ENCODE results near the gene HMCN2.
"Not testable (repeated sequence)": the region's sequence is repeated elsewhere in the genome, so short reads cannot be mapped to it uniquely, and the experiment has no call there.

The HMCN2 gene

GRCh38 chr9:130393681-130394071, 128.1 kb downstream of the HMCN2 start:
- Histone ChIP-seq H3K4me2 (ENCODE audit: low read length) (no peak overlapping the region), H3K9ac (ENCODE audit: low read depth, low read length) (no peak overlapping the region), H3K4me3 (ENCODE audit: low read length) (no peak overlapping the region), H3K27me3 (ENCODE audit: control insufficient read depth, insufficient read depth, low read length) (peaks cover 12% of the 10 kb centered on the region), H3K4me1 (ENCODE audit: control insufficient read depth, insufficient read depth, low read length) (peaks cover 8% of the 10 kb centered on the region), H3K36me3 (ENCODE audit: insufficient read depth, low read length) (no peaks in the 10 kb centered on the region), H3K9me3 (replicated peaks; ENCODE audit: low read length) (no peaks in the 10 kb centered on the region)

GRCh38 chr9:130394320-130394719, 128.8 kb downstream of the HMCN2 start:
- H3K4me1 ChIP-seq (ENCODE audit: control insufficient read depth, insufficient read depth, low read length) = peaks cover 8% of the 10 kb centered on the region
- H3K36me3 ChIP-seq (ENCODE audit: insufficient read depth, low read length) = no peaks in the 10 kb centered on the region
- H3K9me3 ChIP-seq (replicated peaks; ENCODE audit: low read length) = no peaks in the 10 kb centered on the region
- H3K4me3 ChIP-seq (ENCODE audit: low read length) = no peak overlapping the region
- H3K27me3 ChIP-seq (ENCODE audit: control insufficient read depth, insufficient read depth, low read length) = peaks cover 6% of the 10 kb centered on the region
- no peak overlapping the region for H3K4me2 ChIP-seq (ENCODE audit: low read length)
- H3K9ac ChIP-seq (ENCODE audit: low read depth, low read length) = no peak overlapping the region

GRCh38 chr9:130394814-130395470, 129.4 kb downstream of the HMCN2 start:
- peaks cover 7% of the 10 kb centered on the region for H3K27me3 ChIP-seq (ENCODE audit: control insufficient read depth, insufficient read depth, low read length)
- H3K36me3 ChIP-seq (ENCODE audit: insufficient read depth, low read length) = no peaks in the 10 kb centered on the region
- H3K9me3 ChIP-seq (replicated peaks; ENCODE audit: low read length) = no peaks in the 10 kb centered on the region
- H3K4me2 ChIP-seq (ENCODE audit: low read length) = no peak overlapping the region
- H3K9ac ChIP-seq (ENCODE audit: low read depth, low read length) = no peak overlapping the region
- peaks cover 8% of the 10 kb centered on the region for H3K4me1 ChIP-seq (ENCODE audit: control insufficient read depth, insufficient read depth, low read length)
- H3K4me3 ChIP-seq (ENCODE audit: low read length) = no peak overlapping the region

- Histone ChIP-seq H3K9me3 (replicated peaks; ENCODE audit: low read length) (no peaks in the 10 kb centered on the region), H3K4me1 (ENCODE audit: control insufficient read depth, insufficient read depth, low read length) (peaks cover 8% of the 10 kb centered on the region), H3K4me3 (ENCODE audit: low read length) (no peak overlapping the region), H3K27me3 (ENCODE audit: control insufficient read depth, insufficient read depth, low read length) (peaks cover 15% of the 10 kb centered on the region), H3K36me3 (ENCODE audit: insufficient read depth, low read length) (no peaks in the 10 kb centered on the region), H3K4me2 (ENCODE audit: low read length) (no peak overlapping the region), H3K9ac (ENCODE audit: low read depth, low read length) (no peak overlapping the region)
These were observed 130.4 kb downstream of the HMCN2 start for GRCh38 chr9:130395810-130396435.

- no peak overlapping the region for H3K4me3 ChIP-seq (ENCODE audit: low read length)
- peaks cover 15% of the 10 kb centered on the region for H3K27me3 ChIP-seq (ENCODE audit: control insufficient read depth, insufficient read depth, low read length)
- no peaks in the 10 kb centered on the region for H3K9me3 ChIP-seq (replicated peaks; ENCODE audit: low read length)
- H3K4me2 ChIP-seq (ENCODE audit: low read length) = no peak overlapping the region
- H3K4me1 ChIP-seq (ENCODE audit: control insufficient read depth, insufficient read depth, low read length) = peaks cover 8% of the 10 kb centered on the region
- H3K36me3 ChIP-seq (ENCODE audit: insufficient read depth, low read length) = no peaks in the 10 kb centered on the region
- H3K9ac ChIP-seq (ENCODE audit: low read depth, low read length) = no peak overlapping the region
These were observed 131.0 kb downstream of the HMCN2 start for GRCh38 chr9:130396581-130396980.

GRCh38 chr9:130398487-130399240, 133.1 kb downstream of the HMCN2 start:
- H3K9me3 ChIP-seq (replicated peaks; ENCODE audit: low read length) = no peaks in the 10 kb centered on the region
- H3K4me3 ChIP-seq (ENCODE audit: low read length) = no peak overlapping the region
- H3K36me3 ChIP-seq (ENCODE audit: insufficient read depth, low read length) = no peaks in the 10 kb centered on the region
- peaks cover under 1% of the 10 kb centered on the region for H3K4me1 ChIP-seq (ENCODE audit: control insufficient read depth, insufficient read depth, low read length)
- H3K9ac ChIP-seq (ENCODE audit: low read depth, low read length) = no peak overlapping the region
- no peak overlapping the region for H3K4me2 ChIP-seq (ENCODE audit: low read length)
- H3K27me3 ChIP-seq (ENCODE audit: control insufficient read depth, insufficient read depth, low read length) = peaks cover 25% of the 10 kb centered on the region

GRCh38 chr9:130399768-130400167, 134.2 kb downstream of the HMCN2 start:
- H3K27me3 ChIP-seq (ENCODE audit: control insufficient read depth, insufficient read depth, low read length) = peaks cover 33% of the 10 kb centered on the region
- no peak overlapping the region for H3K4me3 ChIP-seq (ENCODE audit: low read length)
- H3K9ac ChIP-seq (ENCODE audit: low read depth, low read length) = no peak overlapping the region
- H3K36me3 ChIP-seq (ENCODE audit: insufficient read depth, low read length) = no peaks in the 10 kb centered on the region
- no peaks in the 10 kb centered on the region for H3K9me3 ChIP-seq (replicated peaks; ENCODE audit: low read length)
- H3K4me1 ChIP-seq (ENCODE audit: control insufficient read depth, insufficient read depth, low read length) = no peaks in the 10 kb centered on the region
- H3K4me2 ChIP-seq (ENCODE audit: low read length) = no peak overlapping the region

- Histone ChIP-seq H3K27me3 (ENCODE audit: control insufficient read depth, insufficient read depth, low read length) (peaks cover 33% of the 10 kb centered on the region), H3K4me1 (ENCODE audit: control insufficient read depth, insufficient read depth, low read length) (no peaks in the 10 kb centered on the region), H3K9ac (ENCODE audit: low read depth, low read length) (no peak overlapping the region), H3K9me3 (replicated peaks; ENCODE audit: low read length) (no peaks in the 10 kb centered on the region), H3K4me2 (ENCODE audit: low read length) (no peak overlapping the region), H3K36me3 (ENCODE audit: insufficient read depth, low read length) (no peaks in the 10 kb centered on the region), H3K4me3 (ENCODE audit: low read length) (no peak overlapping the region)
These were observed 135.3 kb downstream of the HMCN2 start for GRCh38 chr9:130400870-130401269.

GRCh38 chr9:130401742-130402141, 136.2 kb downstream of the HMCN2 start:
- peaks cover 33% of the 10 kb centered on the region for H3K27me3 ChIP-seq (ENCODE audit: control insufficient read depth, insufficient read depth, low read length)
- H3K4me3 ChIP-seq (ENCODE audit: low read length); H3K4me1 ChIP-seq (ENCODE audit: control insufficient read depth, insufficient read depth, low read length); H3K9me3 ChIP-seq (replicated peaks; ENCODE audit: low read length); H3K4me2 ChIP-seq (ENCODE audit: low read length); H3K36me3 ChIP-seq (ENCODE audit: insufficient read depth, low read length); H3K9ac ChIP-seq (ENCODE audit: low read depth, low read length): not testable (repeated sequence)

- no peaks in the 10 kb centered on the region for H3K4me1 ChIP-seq (ENCODE audit: control insufficient read depth, insufficient read depth, low read length)
- H3K4me3 ChIP-seq (ENCODE audit: low read length) = no peak overlapping the region
- no peak overlapping the region for H3K4me2 ChIP-seq (ENCODE audit: low read length)
- no peaks in the 10 kb centered on the region for H3K9me3 ChIP-seq (replicated peaks; ENCODE audit: low read length)
- peaks cover 33% of the 10 kb centered on the region for H3K27me3 ChIP-seq (ENCODE audit: control insufficient read depth, insufficient read depth, low read length)
- no peaks in the 10 kb centered on the region for H3K36me3 ChIP-seq (ENCODE audit: insufficient read depth, low read length)
- no peak overlapping the region for H3K9ac ChIP-seq (ENCODE audit: low read depth, low read length)
These were observed 136.7 kb downstream of the HMCN2 start for GRCh38 chr9:130402243-130402642.

- Histone ChIP-seq H3K4me3 (ENCODE audit: low read length) (no peak overlapping the region), H3K9ac (ENCODE audit: low read depth, low read length) (no peak overlapping the region), H3K9me3 (replicated peaks; ENCODE audit: low read length) (no peaks in the 10 kb centered on the region), H3K36me3 (ENCODE audit: insufficient read depth, low read length) (no peaks in the 10 kb centered on the region), H3K4me2 (ENCODE audit: low read length) (no peak overlapping the region), H3K4me1 (ENCODE audit: control insufficient read depth, insufficient read depth, low read length) (no peaks in the 10 kb centered on the region), H3K27me3 (ENCODE audit: control insufficient read depth, insufficient read depth, low read length) (peaks cover 31% of the 10 kb centered on the region)
These were observed 137.3 kb downstream of the HMCN2 start for GRCh38 chr9:130402645-130403440.
